CMK (cell line): ENCODE data around the gene HLA-G.

Source experiments
- DNase-seq: peaks from one replicate; pipeline ENCODE4 v3.0.0-alpha.2; 2010; ENCODE audit warnings: low read depth

The HLA-G gene

DNA sequence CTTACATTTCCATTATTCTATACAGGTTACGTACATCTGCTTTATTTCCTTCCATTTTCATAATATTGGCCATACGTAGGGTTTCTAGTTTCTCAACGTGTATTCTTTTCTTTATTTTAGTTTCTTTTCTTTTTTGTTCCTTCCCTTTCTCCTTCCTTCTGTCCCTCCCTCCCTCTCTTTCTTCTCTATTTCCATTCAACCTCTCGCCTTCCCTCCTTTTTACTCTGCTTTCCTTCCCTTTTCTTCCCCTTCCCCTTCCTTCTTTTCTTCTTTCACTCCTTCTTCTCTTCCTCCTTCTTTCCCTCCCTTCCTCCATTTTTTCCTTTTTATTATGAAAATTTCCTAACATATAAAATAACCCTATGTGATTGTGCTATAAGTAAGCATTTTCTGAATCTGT, 8.7 kb upstream of the HLA-G start:
- no peak for DNase-seq

DNA sequence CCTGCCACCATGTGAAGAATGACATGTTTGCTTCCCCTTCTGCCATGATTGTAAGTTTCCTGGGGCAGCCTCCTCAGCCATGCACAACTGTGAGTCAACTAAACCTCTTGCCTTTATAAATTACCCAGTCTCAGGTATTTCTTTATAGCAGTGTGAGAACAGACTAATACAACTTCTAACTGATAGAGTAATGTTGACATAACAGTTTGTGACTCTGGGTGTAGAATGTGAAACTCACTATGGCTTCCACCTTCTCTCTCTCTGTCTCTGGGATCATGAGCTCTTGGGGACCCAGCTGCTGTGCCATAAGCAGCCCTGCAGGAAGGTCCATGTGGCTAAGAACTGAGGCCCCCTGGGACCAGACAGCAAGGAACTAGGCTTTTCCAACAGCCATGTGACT, 3.5 kb upstream of the HLA-G start:
- DNase-seq = no peak

DNA sequence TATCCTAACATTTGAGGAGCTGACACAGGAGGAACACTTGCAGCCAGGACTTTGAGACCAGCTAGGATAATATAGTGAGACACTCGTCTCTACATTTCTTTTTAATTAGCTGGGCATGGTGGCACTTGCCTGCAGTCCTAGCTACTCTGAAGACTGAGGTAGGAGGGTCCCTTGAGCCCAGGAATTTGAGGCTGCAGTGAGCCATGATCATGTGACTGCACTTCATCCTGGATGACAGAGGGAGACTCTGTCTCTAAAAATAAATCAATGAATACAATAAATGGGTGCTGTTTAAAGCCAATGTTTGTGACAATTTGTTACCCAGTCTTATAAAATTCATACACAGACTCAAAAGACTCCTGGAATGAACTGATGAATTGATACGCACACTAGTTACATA, 1.8 kb upstream of the HLA-G start:
- no peak for DNase-seq

DNA sequence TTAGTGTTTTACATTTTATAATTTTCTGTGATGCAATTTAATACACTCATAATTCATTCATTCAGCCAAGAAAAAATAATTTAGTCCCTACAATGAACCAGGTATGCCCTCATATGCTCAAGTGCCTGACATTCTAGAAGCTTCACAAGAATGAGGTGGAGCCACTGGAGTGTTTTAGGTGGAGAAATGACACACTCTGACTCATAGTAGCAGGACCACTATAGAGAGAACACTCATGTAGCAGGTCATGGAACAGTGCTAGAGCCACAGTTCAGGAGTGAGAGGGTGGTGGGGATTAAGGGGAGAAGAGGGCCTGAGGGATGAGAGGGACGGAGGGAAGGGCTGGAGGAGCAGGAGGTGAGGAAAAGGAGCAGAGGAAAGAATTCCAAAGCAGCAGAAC, 1.4 kb upstream of the HLA-G start:
- DNase-seq = no peak

DNA sequence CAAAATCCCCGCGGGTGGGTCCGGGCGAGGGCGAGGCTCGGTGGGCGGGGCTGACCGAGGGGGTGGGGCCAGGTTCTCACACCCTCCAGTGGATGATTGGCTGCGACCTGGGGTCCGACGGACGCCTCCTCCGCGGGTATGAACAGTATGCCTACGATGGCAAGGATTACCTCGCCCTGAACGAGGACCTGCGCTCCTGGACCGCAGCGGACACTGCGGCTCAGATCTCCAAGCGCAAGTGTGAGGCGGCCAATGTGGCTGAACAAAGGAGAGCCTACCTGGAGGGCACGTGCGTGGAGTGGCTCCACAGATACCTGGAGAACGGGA, 809 bp downstream of the HLA-G start:
- DNase-seq = no peak

DNA sequence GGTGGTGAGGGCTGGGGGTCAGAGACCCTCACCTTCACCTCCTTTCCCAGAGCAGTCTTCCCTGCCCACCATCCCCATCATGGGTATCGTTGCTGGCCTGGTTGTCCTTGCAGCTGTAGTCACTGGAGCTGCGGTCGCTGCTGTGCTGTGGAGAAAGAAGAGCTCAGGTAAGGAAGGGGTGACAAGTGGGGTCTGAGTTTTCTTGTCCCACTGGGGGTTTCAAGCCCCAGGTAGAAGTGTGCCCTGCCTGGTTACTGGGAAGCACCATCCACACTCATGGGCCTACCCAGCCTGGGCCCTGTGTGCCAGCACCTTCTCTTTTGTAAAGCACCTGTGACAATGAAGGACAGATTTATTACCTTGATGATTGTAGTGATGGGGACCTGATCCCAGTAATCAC, 2.1 kb downstream of the HLA-G start:
- no peak for DNase-seq

DNA sequence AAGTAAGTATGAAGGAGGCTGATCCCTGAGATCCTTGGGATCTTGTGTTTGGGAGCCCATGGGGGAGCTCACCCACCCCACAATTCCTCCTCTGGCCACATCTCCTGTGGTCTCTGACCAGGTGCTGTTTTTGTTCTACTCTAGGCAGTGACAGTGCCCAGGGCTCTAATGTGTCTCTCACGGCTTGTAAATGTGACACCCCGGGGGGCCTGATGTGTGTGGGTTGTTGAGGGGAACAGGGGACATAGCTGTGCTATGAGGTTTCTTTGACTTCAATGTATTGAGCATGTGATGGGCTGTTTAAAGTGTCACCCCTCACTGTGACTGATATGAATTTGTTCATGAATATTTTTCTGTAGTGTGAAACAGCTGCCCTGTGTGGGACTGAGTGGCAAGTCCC, 2.8 kb downstream of the HLA-G start:
- DNase-seq = no peak

DNA sequence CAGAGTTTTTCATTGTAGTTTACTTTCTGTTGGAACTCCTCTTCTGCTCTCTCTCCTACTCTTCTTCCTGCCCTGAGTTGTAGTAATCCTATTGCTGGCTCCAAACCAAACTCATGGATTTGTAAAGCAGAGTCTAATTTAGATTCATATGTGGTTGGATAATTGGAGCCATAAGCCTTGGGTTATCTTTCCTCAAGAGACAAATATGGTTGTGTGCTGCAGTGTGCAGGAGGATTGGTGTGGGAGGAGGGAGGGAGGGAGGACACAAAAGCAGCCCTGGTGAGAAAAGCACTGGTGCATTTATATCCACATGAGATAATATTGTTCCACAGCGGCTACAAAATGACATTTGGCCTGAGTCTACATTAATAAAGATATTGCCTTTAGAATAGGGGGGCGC, 4.2 kb downstream of the HLA-G start:
- no peak for DNase-seq

DNA sequence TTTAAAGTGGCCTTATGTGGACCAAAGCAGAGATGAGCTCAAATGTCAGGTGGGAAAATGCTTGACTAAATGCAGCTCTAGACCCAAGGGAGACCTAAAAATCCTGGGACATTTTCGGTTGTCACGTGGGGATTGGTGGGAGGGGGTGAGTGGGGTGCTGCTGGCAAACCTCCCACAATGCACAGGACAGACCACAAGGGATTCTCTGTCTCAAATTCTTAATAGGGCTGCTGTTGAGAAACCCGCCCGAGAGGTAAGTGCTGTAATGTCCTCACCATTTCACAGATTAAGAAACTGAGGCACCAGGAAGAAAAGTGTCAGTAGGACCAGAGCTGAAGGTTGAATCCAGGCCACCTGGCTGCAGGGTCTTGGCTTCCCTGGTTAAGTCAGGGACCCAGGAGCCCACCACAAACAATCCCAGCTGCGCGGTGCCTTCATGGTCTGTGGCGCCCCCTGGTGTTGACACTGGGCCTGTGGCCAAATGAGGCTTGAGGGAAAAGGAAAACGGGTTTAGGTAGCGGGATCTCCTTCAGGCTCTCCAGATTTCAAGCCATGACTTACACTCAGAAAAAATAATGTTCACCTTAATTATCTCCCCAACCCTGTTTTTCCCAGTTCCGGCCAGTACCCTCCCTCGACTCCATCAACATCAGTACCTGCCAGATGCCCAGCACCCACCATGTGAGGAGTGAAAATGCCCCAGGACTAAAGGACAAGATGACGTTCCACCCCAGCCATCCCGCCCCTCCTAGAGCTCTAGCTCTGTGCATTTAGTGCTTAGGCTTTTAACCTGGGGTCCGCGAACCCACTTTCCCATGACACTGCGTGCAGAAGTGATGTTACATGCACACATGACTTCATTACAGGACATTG, 7.2 kb downstream of the HLA-G start:
- DNase-seq = no peak

DNA sequence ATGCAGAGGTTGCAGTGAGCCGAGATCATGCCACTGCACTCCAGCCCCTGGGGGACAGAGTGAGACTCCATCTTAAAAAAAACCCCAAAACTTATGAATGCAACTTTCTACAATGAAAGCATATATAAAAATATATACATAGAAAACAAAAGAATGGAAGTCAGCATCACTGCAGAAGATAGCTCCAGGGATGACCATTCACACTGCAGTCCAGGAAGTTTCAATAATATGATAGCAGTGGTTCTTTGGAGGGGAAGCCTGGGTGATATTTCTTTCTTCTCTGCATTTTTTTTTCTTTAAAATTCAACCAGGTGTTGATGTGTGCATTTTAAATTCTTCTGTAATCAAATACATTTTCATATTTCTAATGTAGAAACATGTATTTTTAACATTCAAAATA, 12.3 kb downstream of the HLA-G start:
- no peak for DNase-seq

DNA sequence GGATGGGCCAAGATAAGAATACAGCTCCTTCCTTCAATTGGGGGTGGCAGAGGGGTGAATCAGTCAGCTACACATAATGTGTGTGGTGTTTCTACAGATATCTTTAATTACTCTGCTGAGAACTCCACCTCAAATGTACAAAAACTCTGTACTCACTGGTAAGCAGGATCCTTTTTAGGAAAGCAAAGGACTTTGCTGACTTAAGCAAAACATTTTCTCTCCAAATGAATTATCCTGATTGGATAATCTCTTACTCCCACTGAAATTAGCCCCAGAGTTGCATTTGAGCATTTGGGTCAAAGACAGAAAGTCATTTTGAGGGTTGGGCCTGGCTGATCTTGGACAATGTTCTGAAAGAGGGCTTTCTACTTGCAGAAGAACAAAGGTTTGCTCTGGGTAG, 13.4 kb downstream of the HLA-G start:
- DNase-seq = no peak

DNA sequence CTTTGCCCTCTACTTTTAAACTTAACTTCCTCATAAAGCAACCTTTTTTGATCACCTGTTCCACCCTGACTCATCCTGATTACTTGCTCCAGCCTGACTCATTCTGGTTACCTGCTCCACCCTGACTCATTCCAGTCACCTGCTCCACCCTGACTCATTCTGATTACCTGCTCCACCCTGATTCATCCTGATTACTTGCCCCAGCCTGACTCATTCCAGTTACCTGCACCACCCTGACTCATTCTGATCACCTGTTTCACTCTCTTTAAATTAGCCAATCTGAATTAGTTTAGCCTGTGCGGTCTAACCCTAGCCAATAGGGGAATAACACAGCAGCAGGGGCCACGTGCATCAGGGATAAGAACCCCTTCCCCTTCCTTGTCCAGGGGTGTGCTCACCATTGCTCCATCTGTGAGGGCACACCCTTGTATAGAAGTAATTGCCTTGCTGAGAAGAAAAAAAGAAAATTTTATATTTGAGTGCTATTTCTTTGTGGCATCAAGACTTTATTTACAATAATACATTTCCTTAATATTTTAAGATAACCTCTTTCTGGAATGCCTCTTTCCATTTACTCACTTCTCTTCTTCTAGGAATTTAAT, 17.9 kb downstream of the HLA-G start:
- DNase-seq = no peak

DNA sequence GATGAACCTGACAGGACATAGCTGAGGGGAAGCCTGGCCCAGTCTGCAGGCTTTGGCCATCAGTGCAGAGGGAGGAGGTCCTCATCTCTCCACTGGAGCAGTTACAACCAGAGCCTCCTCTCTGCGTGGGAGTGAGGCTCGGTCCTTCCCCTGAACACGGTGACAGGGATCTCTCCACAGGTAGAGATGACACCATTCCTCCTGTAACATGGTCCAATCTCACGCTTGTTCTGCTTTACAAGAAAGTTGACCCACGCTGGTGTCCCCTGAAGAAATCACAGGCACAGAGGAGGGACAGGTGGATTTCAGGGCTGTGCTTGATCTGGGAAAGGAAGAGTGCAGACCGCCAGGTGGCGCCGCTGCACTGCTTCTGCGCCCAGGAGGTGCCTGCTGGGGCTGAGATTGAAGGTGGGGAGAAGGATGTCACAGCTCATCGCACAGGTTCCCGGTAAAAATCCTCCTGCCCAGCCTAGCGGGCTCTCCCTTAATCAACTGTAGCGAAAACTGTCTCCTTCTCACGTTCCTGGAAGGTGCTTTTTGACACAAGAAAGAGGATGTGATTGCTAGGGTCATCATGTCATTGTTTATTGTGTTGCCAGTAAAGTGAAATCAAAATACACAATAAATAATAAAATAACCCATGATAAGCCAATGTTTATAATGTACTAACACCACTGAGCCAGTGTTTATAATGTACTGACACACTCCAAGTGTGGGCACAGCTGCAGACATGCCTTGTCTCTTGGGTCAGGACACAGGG, 20.4 kb downstream of the HLA-G start:
- peak; percentile 25 for DNase-seq

DNA sequence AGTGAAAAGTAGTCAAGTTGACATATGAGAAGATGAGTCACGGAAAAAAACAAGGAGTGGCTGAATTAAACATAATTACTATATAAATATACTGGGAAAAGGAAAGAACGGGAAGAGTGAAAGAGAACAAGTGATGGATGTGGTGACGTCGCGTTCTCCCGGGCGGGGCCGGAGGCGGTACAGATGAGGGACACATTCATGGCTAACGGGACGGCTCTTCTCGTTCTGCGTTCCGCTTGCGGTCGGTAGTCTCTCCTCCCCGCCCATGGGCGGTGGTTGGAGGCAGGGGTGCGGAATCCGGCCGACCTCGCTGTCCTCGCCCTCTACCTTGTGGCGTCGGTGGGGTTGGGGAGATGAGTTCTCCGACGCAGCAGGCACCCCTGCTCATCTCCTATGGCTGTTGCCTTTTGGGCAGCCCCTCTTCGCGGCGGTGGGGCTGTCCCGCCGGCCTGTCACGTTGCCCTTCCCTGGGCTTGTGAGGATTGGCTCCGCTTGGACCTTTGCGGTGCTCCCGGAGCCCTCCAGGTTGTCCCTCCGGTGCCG, 22.5 kb downstream of the HLA-G start:
- DNase-seq = no peak

DNA sequence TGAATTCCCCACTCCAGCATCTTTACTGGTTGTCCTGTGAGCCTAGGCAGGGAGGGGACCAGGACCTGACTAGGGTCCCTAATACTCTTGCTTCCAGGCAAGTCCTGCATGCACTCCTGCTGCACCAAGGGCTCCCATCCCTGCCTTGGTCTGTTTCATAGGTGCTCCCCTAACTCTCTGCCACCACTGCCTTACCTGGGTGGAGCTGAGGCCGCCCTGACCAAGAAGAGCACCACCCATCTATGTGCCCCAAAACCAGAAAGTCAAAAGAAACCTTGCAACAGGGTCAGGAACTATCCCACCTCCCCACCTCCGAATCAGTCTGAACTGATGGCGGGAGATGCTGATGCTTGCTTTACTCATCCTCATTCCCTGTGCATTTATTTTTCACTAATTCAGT, 23.6 kb downstream of the HLA-G start:
- DNase-seq = no peak

DNA sequence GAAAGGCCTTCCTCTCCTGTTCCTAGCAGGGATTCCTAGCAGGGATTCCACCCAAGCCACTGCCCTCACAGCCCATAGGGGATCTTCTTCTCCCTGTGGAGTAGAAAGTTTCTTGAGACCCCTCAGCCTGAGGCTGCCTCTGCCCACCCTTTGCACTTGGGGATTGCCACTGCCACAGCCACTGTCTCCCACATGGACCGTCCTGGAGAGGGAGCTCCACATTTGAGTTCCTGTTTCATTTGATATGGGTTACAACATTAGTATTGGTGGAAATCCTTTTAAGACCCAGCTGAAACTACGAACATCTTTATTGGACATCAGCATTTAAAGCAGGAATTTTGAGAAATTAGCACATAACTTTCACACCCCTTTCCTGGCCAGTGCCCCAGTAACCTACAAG, 25.6 kb downstream of the HLA-G start:
- no peak for DNase-seq

DNA sequence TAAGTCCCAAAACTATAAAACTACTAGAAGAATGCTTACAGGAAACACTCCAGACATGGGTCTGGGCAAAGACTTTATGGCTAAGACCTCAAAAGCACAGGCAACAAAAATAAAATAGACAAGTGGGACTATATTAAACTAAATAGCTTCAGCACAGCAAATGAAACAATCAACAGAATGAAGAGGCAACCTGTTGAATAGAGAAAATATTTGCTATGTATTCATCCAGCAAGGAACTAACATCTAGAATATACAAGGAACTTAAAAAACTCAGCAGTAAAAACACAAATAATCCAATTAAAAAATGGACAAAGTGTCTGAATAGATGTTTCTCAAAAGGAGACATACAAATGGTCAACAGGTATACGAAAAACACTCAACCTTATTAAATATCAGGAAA, 30.4 kb downstream of the HLA-G start:
- no peak for DNase-seq

DNA sequence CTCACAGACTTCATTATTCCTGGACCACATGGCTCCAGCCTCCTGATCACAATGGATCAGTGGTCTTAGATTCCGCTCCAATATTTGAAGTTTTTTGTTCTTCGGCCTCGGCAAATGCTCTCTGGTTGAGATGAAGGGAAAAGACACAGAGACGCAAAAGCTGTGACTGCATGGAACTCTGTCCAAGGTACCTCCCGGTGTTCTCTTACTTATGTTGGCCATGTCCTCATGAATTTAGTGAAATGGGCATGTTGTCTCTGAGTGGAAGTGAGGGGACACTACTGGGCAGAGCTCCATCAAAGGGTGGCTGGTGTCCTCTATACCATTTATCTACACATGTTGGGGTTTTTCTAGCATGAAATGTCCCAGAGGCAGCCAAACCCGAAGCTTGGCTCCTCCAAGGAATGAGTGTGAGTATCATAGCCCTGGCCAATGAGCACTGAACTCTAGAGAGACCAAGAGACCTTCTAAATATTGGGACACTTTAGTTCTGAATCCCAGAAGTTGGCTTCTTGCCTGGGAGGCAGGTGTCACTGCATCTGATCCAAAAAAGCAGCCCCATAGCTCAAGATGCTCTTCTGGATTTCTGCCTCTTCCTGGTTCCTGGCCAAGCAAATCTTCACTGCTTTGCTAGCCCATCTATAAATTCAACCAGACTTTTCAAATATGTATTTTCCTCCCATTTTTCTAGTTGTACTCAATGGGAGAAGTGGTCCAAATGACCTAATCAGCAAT, 34.1 kb downstream of the HLA-G start:
- no peak for DNase-seq

DNA sequence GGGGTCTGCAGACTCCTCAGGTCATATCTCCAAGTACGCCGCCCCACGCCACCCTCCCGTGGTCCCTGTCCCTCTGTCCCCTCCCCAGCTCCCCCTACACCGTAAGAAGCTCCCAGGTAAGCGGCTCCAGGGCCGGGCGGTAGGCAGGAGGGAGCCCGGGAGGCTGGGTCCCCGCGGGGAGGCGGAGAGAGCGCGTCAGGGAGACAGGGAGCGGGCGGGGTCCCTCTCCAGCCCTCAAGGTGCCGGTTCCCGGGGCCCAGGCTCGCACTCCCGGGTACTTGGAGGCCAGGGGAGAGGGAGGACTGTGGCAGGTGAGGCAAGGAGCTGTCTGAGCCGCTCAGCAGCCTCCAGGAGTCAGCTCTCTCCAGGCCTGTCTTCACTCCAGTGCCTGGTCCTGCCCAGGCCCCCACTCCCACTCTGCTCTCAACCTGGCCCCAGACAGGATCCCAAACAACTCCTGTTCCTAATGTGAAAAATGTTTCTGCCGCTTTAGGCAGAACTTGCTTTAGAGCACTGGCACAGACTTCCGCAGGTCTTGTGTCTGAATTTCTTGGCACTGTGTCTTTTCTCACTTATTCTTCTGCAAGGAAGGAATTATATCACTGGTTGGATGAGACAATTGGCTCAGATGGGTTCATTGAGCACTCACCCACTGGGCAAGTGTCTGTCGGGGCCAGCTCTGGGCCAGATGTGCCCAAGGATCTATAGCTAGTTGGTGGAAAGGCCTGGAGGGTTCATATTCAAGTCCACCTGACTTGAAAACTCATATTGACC, 36.6 kb downstream of the HLA-G start:
- DNase-seq = no peak

DNA sequence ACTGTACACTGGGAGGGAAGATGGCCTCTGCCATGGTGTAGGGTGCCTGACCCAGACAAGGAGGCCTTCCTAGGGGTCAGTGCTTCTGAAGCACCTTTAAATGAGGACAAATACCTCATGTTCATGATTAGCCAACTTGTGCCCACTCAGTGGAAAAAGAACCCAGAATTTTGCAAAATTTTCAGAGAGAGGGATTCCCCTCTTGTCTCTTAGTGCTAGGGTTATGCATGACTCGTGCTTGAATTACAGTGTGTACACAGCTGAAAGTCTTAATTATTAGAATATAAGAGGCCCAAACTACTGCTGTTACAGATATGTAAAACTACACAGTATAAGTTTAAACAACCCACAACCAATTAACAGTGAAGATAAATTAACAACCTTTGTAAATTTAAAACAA, 38.0 kb downstream of the HLA-G start:
- DNase-seq = no peak

DNA sequence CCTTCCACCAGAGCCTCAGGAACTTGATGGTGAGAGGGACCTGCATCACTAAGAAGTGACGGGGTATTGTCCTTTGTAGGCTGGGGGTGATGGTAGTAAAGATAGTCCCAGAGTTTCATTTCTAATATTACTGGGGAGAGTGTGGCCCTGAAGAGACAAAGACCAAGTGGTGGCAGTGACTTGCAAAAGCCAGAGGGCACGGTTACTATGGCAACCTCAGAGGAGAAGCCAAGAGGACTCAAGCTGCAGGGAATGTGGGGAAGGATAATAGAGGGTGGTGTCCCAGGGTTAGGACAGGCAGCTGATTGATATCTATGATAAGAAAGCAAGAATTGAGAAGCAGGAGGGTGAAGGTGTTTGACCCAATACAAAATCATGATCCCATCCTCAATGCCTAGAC, 42.5 kb downstream of the HLA-G start:
- DNase-seq = no peak

DNA sequence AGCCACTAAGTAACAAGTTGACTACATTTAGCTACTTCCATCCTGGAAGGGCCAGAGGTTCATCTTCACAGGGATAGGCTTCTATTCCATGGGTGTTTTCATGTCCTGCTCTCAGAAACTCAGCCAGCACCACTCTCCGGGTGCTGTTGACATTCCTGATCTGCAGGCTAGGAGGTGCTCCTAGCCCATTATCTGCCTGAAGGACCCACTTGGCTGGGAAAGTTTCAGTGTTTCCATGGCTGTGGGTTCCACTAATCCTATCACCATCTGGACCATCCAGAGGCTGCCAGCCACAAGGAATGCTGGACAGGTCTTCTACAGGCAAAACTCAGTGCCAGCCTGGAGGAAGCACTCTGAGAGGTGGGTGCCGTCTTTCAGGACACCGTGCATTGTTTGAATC, 45.2 kb downstream of the HLA-G start:
- DNase-seq = no peak
